ENCODE measurements around the gene PCNX4.
A peak's percentile ranks its signal among the peaks of the same experiment; 100 is the strongest.

PCNX4 gene

DNA sequence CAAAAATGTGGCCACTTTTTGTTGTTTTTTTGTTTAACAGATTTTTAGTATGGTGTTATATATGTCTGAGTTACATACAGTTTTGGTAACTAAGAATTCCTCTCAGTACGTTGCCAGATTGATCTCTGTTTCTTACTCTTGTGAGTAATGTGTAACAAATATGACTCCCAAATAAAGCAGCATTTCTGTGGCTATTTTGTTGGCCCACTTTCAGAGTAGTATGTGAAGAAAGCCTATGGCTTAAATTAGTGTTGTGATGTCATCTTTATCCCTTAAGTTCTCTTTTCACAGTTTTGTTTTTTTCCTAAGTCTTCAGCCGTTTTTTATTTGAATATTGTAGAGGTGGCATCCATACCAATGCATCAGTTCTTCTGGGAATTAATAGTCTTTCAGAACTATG lies 10.7 kb downstream of the PCNX4 start:
- DNase-seq (ENCODE audit: low read depth in 2 of 2): no peak

DNA sequence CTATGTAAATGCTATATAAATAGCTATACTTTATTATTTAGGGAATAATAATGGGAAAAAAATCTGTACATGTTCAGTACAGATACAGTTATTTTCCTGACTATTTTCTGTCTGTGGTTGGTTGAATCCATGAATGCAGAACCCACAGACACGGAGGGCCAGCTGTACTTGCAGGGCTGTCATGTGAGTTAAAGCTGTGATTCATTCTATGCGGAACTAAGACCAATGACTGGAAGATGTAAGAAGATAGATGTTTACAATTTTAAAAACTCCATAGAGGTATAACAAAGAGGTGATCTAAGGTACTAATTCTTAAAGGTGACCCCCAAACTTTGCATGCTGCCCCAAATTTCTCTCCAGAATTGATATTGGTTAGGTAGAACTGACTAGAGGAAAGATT lies 14.6 kb downstream of the PCNX4 start:
- no peak for DNase-seq (ENCODE audit: low read depth in 2 of 2)

DNA sequence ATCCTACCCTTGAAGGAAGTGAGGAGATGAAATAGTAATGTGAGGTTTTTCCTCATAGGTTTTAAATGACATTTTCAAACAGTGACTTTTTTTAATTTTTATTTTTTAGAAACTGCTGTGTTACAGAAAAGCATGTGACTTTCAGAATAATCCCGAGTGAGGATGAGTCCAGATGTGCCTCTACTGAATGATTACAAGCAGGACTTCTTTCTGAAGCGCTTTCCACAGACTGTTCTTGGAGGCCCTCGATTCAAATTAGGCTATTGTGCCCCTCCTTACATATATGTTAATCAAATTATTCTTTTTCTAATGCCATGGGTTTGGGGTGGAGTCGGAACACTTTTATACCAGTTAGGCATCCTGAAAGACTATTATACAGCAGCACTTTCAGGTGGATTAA lies 15.8 kb downstream of the PCNX4 start:
- DNase-seq (ENCODE audit: low read depth in 2 of 2): no peak

DNA sequence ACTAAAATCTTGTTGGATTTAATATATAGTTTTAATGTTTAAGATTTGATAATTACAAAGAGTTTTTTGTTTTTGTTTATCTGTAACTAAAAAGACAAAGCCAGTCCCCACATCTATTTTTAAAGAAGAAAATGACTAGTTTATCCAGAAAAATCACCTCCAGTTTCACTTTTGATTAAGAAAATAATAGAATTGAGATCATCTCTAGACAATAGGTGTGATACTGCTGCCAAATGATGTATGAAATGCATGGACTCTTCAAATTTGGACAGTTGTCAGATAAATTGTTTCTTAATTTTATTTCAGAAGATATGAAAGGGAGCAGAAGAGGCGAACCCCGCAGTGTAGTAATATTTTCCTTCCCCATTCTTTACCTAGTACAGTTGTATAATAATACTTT lies 20.0 kb downstream of the PCNX4 start:
- no peak for DNase-seq (ENCODE audit: low read depth in 2 of 2)

DNA sequence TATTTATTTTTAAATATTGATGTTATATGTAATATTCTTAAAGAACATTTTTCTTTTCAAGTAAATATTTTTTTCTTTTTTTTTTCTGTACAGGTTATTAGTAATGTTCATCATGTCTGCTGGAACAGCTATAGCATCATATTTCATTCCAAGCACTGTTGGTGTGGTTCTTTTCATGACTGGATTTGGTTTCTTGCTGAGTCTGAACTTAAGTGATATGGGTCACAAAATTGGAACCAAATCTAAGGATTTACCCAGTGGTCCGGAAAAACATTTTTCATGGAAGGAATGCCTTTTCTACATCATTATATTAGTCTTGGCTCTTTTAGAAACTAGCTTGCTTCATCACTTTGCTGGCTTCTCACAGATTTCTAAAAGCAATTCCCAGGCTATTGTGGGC lies 23.2 kb downstream of the PCNX4 start:
- DNase-seq (ENCODE audit: low read depth in 2 of 2): no peak

DNA sequence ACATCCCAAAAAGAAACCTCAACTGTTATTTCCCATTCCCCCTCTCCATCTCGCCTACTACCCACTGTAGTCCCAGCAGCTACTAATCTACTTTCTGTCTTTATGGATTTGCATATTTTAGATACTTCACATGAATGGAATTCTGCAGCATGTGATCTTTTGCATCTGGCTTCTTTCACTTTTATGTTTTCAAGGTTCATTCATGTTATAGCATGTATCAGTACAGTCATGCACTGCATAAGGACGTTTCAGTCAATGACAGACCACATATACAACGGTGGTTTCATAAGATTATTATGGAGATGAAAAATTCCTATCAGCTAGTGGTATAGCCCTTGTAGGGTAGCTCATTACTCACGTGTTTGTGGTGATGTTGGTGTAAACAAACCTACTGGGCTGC lies 24.5 kb downstream of the PCNX4 start:
- no peak for DNase-seq (ENCODE audit: low read depth in 2 of 2)

DNA sequence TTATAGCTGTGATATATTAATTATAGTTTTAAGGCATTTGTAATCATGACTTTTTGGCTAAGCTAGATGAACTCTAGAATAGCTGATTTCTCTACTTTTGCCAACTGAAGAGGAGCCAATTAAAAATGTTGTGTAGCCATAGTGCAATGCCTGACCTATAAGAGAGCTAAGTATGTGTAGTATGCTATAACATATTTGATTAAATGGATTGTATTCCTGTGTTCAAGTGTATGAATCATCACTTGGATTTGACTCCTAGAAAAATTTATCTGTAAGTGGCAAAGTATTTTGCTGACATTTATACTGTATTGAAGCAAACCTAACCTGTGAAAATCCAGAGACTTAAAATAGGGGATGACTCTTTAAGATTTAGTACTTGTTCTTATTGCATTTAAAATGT lies 34.2 kb downstream of the PCNX4 start:
- DNase-seq (ENCODE audit: low read depth in 2 of 2): no peak

DNA sequence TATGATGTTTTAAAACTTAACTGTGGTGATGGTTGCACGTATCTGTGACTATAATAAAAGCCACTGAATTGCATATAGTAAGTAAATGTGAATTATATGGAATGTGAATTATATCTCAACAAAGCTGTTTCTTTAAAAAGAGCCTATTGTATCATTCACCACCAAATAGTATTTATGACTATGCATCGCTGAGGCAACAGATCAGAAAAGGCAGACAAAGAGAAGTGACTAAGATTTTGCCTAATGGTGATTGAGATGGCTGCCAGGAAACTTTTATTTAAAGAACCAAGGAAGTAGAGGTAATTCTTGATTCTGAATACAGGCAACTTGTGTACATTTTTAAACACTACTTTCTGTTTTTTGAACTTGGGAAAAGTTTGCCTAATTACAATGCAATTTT lies 41.8 kb downstream of the PCNX4 start:
- no peak for DNase-seq (ENCODE audit: low read depth in 2 of 2)

DNA sequence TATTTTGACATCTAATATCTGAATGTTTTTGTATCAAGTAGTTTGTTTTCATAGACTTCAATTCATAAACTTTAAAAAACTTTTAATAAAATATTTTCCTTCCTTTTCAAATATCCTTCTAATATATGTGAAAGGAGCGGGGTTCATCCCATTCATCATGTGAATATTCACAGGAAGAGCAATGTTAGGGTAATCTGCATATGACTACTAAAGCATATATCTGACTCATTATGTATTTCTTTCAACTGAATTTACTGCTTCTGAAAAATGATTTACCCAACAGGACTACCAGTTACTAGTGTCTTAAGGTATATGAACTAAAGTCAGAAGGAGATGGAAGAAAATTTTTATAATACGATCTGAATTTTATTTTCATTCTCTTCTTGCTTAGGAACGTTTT lies 43.0 kb downstream of the PCNX4 start:
- no peak for DNase-seq (ENCODE audit: low read depth in 2 of 2)

DNA sequence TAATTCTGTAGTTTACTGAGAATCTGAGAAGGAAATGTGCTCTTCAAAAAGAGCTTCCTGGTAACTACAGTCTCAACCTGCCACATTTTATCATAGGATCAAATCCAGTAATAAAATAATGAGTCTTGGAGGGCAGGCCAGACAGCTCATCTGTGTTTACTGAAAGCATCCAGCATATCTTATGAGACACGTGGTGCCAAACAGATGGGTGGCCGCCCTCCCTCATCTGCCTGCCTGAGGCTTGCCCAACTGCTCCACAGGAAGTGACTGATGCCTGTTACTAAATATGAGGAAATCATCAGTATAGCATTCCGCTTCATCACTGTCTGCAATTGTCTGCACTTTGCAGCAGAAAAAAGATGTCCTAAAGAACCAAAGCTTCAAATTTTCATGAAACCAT lies 60.0 kb downstream of the PCNX4 start:
- DNase-seq (ENCODE audit: low read depth in 2 of 2): peak; percentile 37 to 55

DNA sequence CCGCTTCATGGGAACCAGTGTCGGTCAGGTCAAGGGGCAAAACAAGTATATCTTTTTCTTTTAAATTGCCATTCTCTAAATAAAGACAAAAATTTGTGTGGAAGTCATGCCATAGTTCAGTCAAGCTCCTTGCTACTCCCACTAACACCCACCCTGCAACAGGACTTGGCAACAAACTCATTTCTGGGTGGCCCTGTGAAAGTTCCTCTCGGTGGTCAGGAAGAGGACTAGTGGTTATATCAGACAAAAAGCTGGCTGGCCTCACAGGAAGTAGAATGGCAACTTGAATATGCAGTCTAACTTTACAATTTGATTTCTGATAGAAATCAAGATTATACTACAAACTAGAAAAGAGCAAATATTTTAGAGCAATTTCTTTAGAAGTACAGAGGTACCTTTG lies 62.3 kb downstream of the PCNX4 start:
- no peak for DNase-seq (ENCODE audit: low read depth in 2 of 2)

DNA sequence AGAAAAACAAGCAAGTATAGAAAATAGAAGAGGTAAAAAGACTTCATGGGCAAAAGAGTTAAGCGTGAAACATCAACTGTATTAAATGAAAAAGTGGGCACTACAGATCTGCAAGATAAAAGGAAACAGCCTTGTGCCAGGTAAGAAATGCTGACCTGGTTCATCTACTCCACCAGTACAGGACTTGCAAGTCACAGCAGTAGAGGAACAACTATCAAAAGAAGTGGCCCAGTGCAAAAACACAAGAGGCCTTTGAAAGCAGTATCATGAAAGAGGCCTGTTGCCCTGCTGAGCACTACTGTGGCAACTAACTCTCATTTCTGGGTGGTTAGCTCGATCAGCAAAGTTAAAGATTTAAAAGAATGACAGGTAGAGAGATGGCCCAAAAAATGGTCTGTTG lies 62.9 kb downstream of the PCNX4 start:
- DNase-seq (ENCODE audit: low read depth in 2 of 2): no peak

DNA sequence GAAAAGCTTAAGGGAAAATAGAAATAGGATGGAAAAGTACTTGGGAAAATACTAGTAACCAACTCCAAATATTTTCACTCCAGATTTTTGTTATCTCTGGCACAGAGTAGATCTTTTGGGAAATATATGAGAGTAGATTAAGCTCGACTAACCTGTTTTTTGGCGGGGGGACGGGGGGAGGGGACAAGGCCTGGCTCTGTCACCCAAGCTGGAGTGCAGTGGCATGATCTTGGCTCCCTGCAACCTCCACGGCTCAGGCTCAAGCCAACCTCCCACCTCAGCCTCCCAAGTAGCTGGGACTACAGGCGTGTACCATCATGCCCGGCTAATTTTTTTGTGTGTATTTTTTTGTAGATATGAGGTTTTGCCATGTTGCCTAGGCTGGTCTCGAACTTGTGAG lies 68.7 kb downstream of the PCNX4 start:
- DNase-seq (ENCODE audit: low read depth in 2 of 2): no peak

DNA sequence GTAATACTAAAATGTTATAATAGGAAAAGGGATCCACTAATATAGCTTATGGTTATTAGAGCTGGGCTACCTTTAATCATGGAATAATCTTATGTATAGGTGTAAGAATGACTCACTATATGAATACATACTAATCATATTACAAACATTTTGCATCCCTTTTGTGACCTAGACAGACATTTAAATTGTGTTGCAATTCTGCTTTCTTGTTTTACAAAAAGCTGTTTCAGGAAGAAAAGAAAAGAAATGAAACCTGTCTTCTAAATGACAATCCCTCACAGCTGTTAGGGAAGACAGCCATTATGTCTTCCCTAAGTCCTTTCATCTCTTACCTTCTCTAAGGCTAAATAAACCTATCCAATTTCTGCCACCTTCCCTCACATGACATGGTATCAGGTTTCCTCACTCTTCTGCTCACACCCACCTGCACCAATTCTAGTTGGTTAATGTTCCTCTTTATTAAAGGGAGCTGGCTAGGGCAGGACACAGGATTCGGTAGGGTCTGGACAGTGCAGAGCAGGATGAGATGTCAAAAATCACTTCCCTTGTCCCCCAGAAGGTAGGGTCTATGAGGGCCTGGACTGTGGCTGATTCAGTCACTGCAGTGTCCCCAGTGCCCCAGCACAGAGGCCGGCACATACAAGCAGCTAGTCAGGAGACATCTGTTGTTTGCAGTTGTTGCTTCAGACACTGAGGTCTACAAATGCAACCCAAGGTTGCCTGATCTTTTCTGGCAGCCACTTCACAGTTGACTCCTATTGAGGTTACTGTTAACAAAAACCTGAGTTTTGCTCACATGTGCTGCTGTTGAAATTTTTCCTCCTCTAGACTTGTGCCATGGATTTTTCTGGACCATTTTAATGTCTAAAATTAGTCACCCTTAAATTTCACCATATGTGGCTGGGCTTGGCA lies 69.7 kb downstream of the PCNX4 start:
- no peak for DNase-seq (ENCODE audit: low read depth in 2 of 2)

DNA sequence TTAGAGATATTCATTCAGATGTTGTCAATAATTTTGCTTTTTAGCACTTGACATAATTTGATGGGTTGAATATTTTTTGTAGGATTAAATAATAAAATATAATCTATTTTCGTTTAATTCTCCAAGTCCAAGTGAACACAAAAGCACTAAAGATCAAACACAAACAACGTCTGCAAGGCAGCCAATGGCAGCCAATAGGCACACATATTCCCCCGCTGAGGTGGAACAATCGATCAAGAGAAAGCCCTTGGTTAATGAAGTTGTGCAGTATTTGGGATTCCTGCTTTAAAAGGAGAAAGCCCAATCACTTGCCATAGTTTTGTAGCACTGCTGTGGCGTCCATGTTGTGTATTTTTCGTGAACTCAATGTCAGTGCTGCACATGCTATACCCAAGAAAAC lies 72.0 kb downstream of the PCNX4 start:
- DNase-seq (ENCODE audit: low read depth in 2 of 2): no peak

DNA sequence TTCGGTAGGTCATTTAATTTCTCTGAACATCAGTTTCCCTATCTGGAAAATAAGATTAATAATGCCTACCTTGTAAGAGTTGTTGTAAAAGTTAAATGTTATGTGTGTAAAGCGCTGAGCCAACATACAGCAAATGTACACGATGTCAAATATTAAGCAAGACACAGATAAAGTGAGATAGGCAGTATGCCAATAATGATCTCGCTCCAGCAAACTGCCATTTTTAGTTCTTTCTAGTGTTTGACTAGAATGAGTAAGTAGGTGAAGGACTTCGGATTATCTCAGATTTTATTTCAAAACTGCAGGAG lies 72.6 kb downstream of the PCNX4 start:
- no peak for DNase-seq (ENCODE audit: low read depth in 2 of 2)

DNA sequence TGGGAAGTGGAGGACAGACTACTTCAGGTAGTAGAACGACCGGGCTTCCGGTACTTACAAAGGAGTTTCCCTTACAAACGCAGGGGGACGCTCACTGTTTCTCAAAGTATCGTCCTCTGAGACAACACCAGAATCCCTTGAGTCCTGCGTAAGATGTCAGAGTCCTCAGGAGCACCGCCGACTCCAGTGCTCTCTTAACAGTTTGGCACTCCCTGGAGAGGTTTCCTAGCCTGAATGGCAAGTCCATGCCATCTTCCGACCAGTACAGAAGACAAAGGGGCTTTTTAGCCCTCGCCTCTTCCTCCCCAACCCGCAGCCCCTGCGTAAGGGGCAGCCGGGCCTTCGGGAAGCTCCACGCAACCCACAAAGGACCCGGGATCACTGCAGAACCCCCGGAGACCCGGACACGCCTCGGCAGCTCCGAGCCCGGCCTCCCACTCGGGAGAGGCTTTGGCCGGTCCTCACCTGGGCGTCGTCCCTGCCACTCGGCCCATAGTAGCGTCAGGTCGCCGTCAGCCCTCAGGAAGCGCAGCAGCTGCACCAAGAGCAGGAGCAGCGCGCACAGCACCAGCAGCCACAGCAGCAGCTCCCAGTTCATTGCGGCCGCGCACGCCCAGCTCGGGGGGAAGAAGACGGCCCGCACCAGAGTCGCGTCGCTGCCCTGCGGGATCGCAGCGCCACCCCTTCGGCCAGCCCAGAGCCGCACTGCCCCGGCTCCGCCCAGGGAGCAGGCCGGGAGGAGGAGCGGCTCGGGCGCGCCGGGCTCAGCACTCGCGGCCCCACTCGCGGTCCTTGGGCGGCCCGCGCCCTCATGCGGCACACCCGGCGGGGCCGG lies 73.2 kb downstream of the PCNX4 start, which contains the start of gene DHRS7:
DHRS7 (minus strand) TSS at position 687 of the 835 bp plus-strand sequence; CDS start at position 598, 89 bp downstream.
- DNase-seq (ENCODE audit: low read depth in 2 of 2): peak; percentile 41 to 62

DNA sequence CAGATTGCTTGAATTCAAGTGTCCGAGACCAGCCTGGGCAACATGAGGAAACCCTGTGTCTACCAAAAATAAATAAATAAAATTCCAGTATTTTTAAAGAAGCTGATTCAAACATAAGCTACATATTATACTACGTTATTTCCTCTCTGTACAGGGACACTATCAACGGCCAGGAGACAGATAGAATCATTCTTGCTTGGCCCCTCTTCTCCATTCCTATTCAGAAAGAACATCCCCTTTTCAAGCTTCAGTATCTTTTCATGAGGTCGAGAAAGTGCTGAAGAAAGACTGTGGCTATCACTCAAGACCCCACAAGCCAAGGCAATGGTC lies 73.8 kb downstream of the PCNX4 start:
- DNase-seq (ENCODE audit: low read depth in 2 of 2): no peak

DNA sequence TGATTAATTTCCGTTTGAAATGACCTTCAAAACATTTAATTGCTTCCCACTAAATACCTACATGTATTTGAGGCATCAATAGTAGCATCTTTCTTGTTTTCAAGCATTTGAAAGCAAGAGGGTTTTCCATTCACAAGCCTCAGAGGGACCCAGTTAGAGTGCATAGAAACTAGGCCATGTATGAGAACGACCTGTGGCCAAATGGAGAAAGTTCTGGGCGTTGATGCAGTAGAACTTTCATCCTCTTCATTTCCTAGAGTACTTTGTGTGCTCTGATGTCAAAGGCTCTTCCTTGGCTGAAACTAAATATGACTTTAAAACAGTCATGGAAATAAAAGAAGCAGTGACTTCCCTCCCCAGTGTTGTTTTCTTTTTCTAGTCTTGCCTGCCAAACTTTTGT lies 74.4 kb downstream of the PCNX4 start:
- no peak for DNase-seq (ENCODE audit: low read depth in 2 of 2)

DNA sequence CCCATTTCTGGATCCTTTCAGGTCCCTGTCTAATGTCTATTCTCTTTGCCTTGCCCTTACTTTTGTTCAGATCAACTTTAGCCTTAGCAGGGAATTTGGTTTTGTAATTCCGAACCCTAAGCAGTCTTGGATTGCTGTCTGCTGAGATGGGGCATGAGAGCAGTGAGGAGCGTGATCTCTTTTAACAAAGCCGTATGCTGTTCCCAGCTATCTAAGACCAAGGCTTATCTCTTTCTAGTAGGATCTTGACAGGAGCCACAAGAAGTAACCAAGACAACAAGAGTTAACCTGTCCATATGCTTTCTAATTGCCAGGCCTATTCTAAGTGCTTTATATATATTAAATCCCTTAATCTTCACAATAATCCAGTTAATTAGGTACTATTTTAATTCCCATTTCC lies 78.0 kb downstream of the PCNX4 start:
- no peak for DNase-seq (ENCODE audit: low read depth in 2 of 2)

DNA sequence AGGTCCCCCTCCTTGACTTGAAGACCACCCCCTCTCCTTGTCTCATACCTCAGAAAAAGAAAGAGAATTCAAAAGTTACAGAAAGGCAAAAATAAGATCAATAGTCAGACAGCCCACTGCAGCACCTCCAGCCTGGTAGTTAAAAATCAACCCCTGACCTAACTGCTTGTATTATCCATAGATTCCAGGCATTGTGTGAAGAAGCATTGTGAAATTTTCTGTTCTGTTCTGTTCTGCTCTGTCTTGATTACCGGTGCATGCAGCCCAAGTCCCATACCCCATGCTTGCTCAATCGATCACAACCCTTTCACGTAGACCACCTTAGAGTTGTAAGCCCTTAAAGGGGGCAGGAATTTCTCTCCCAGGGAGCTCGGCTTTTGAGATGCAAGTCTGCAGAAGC lies 79.2 kb downstream of the PCNX4 start:
- DNase-seq (ENCODE audit: low read depth in 2 of 2): no peak

DNA sequence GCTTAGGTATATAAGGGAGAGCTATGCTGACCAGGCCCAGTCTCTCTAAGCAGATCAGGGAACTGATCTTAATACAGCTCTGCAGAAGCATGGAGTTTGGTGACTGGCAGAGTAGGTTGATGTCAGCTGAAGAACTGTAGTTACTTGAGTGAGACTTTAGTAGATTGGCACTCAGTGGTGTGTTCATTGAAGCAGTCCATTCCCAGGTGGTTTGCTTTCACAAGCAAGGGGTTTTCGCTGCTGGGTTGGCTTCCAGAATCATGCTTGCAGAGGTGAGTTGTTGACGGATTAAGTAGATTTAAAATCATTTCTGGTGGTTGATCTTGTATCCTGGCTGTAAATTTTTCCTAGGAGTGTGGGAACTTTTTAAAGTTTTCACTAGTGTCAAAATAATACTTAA lies 80.0 kb downstream of the PCNX4 start:
- no peak for DNase-seq (ENCODE audit: low read depth in 2 of 2)

Measured in stimulated activated CD4-positive, alpha-beta T cell treated with anti-CD3 and anti-CD28 coated beads, Interleukin-1b, Interleukin-23, amount 100 ng/mL, for 4 hours (primary cell).